Measurements from ENCODE around the gene SIPA1L3.

SIPA1L3 gene

GRCh38 chr19:38132781-38133180, 225.8 kb downstream of the SIPA1L3 start:
- no peak overlapping the region for H3K27ac ChIP-seq (ENCODE audit: insufficient read depth in 1 of 2, low read depth in 1 of 2, low read length in 2 of 2, poor library complexity in 1 of 2, severe bottlenecking in 2 of 2)
- no peaks in the 10 kb centered on the region for H3K27me3 ChIP-seq (replicated peaks in 2 of 5; ENCODE audit: control insufficient read depth in 4 of 5, insufficient read depth in 5 of 5, low read length in 4 of 5)
- no peaks in the 10 kb centered on the region for H3K9me3 ChIP-seq (ENCODE audit: control extremely low read depth in 1 of 5, control insufficient read depth in 4 of 5, insufficient read depth in 2 of 5, low read depth in 1 of 5, low read length in 4 of 5)
- H3K4me1 ChIP-seq (ENCODE audit: control extremely low read depth in 1 of 4, control insufficient read depth in 4 of 4, insufficient read depth in 4 of 4, low read length in 3 of 4): no peaks in the 10 kb centered on the region
- no peak for DNase-seq
- H3K36me3 ChIP-seq (ENCODE audit: control insufficient read depth in 4 of 4, insufficient read depth in 4 of 4, low read length in 3 of 4): peaks cover 7 to 32% (median 19%) of the 10 kb centered on the region in 4 experiments
- no peak overlapping the region for H3K4me3 ChIP-seq (ENCODE audit: control insufficient read depth in 1 of 7, extremely low read depth in 1 of 7, insufficient read depth in 4 of 7, low read depth in 2 of 7, low read length in 6 of 7)
- ChIA-PET POLR2A (no interaction called here), CTCF (interaction anchor here (0.7 to 1.0 kb wide), 2 partner anchors 10 to 38 kb away, joined by 3 read pairs; no protein-coding TSS in a partner anchor)
- WGBS (ENCODE audit: insufficient coverage): 95% methylated on average over 6 of the region's 6 CpGs

GRCh38 chr19:38133319-38133718, 226.3 kb downstream of the SIPA1L3 start:
- no peaks in the 10 kb centered on the region for H3K4me1 ChIP-seq (ENCODE audit: control extremely low read depth in 1 of 4, control insufficient read depth in 4 of 4, insufficient read depth in 4 of 4, low read length in 3 of 4)
- H3K27me3 ChIP-seq (replicated peaks in 2 of 5; ENCODE audit: control insufficient read depth in 4 of 5, insufficient read depth in 5 of 5, low read length in 4 of 5): no peaks in the 10 kb centered on the region
- ChIA-PET POLR2A (no interaction called here), CTCF (interaction anchor here (0.7 to 1.0 kb wide), 3 partner anchors 9 to 66 kb away, joined by 3 read pairs; no protein-coding TSS in a partner anchor)
- DNase-seq: no peak
- no peak overlapping the region for H3K4me3 ChIP-seq (ENCODE audit: control insufficient read depth in 1 of 7, extremely low read depth in 1 of 7, insufficient read depth in 4 of 7, low read depth in 2 of 7, low read length in 6 of 7)
- peaks cover 8 to 35% (median 19%) of the 10 kb centered on the region in 4 experiments for H3K36me3 ChIP-seq (ENCODE audit: control insufficient read depth in 4 of 4, insufficient read depth in 4 of 4, low read length in 3 of 4)
- no peak overlapping the region for H3K27ac ChIP-seq (ENCODE audit: insufficient read depth in 1 of 2, low read depth in 1 of 2, low read length in 2 of 2, poor library complexity in 1 of 2, severe bottlenecking in 2 of 2)
- H3K9me3 ChIP-seq (ENCODE audit: control extremely low read depth in 1 of 5, control insufficient read depth in 4 of 5, insufficient read depth in 2 of 5, low read depth in 1 of 5, low read length in 4 of 5): no peaks in the 10 kb centered on the region
- 100% methylated on average over 2 of the region's 3 CpGs for WGBS (ENCODE audit: insufficient coverage)

- Histone ChIP-seq H3K27ac (ENCODE audit: insufficient read depth in 1 of 2, low read depth in 1 of 2, low read length in 2 of 2, poor library complexity in 1 of 2, severe bottlenecking in 2 of 2) (no peak overlapping the region), H3K4me1 (ENCODE audit: control extremely low read depth in 1 of 4, control insufficient read depth in 4 of 4, insufficient read depth in 4 of 4, low read length in 3 of 4) (no peaks in the 10 kb centered on the region), H3K36me3 (ENCODE audit: control insufficient read depth in 4 of 4, insufficient read depth in 4 of 4, low read length in 3 of 4) (peaks cover 9 to 40% (median 20%) of the 10 kb centered on the region in 4 experiments), H3K4me3 (ENCODE audit: control insufficient read depth in 1 of 7, extremely low read depth in 1 of 7, insufficient read depth in 4 of 7, low read depth in 2 of 7, low read length in 6 of 7) (no peak overlapping the region), H3K9me3 (ENCODE audit: control extremely low read depth in 1 of 5, control insufficient read depth in 4 of 5, insufficient read depth in 2 of 5, low read depth in 1 of 5, low read length in 4 of 5) (no peaks in the 10 kb centered on the region), H3K27me3 (replicated peaks in 2 of 5; ENCODE audit: control insufficient read depth in 4 of 5, insufficient read depth in 5 of 5, low read length in 4 of 5) (no peaks in the 10 kb centered on the region)
- ChIA-PET POLR2A (no interaction called here), CTCF (interaction anchor here (0.7 to 2.0 kb wide), 5 partner anchors 9 to 414 kb away, joined by 3 to 4 read pairs (median 4); no protein-coding TSS in a partner anchor)
- peak; percentile 34 to 73 (median 53) for DNase-seq
- 91% methylated on average over 13 of the region's 14 CpGs for WGBS (ENCODE audit: insufficient coverage)
Measured at GRCh38 chr19:38134540-38135149, 227.6 kb downstream of the SIPA1L3 start.

GRCh38 chr19:38135150-38135998, 228.4 kb downstream of the SIPA1L3 start:
- 86% methylated on average over 14 of the region's 21 CpGs for WGBS (ENCODE audit: insufficient coverage)
- H3K36me3 ChIP-seq (ENCODE audit: control insufficient read depth in 4 of 4, insufficient read depth in 4 of 4, low read length in 3 of 4): peaks cover 14 to 43% (median 21%) of the 10 kb centered on the region in 4 experiments
- H3K27me3 ChIP-seq (replicated peaks in 2 of 5; ENCODE audit: control insufficient read depth in 4 of 5, insufficient read depth in 5 of 5, low read length in 4 of 5): no peaks in the 10 kb centered on the region
- H3K4me1 ChIP-seq (ENCODE audit: control extremely low read depth in 1 of 4, control insufficient read depth in 4 of 4, insufficient read depth in 4 of 4, low read length in 3 of 4): no peaks in the 10 kb centered on the region
- ChIA-PET CTCF (interaction anchor here (0.7 to 2.0 kb wide), 4 partner anchors 10 to 90 kb away, joined by 3 to 4 read pairs (median 4); no protein-coding TSS in a partner anchor), POLR2A (interaction anchor here (0.6 kb wide), 1 partner anchor 55 kb away, joined by 4 read pairs; no protein-coding TSS in a partner anchor)
- H3K4me3 ChIP-seq (ENCODE audit: control insufficient read depth in 1 of 7, extremely low read depth in 1 of 7, insufficient read depth in 4 of 7, low read depth in 2 of 7, low read length in 6 of 7): no peak overlapping the region
- H3K9me3 ChIP-seq (ENCODE audit: control extremely low read depth in 1 of 5, control insufficient read depth in 4 of 5, insufficient read depth in 2 of 5, low read depth in 1 of 5, low read length in 4 of 5): no peaks in the 10 kb centered on the region
- no peak for DNase-seq
- H3K27ac ChIP-seq (ENCODE audit: insufficient read depth in 1 of 2, low read depth in 1 of 2, low read length in 2 of 2, poor library complexity in 1 of 2, severe bottlenecking in 2 of 2): no peak overlapping the region

GRCh38 chr19:38139122-38139521, 232.1 kb downstream of the SIPA1L3 start:
- H3K27me3 ChIP-seq (replicated peaks in 2 of 5; ENCODE audit: control insufficient read depth in 4 of 5, insufficient read depth in 5 of 5, low read length in 4 of 5): no peaks in the 10 kb centered on the region
- no peak overlapping the region for H3K4me3 ChIP-seq (ENCODE audit: control insufficient read depth in 1 of 7, extremely low read depth in 1 of 7, insufficient read depth in 4 of 7, low read depth in 2 of 7, low read length in 6 of 7)
- peaks cover 12 to 40% (median 29%) of the 10 kb centered on the region in 4 experiments for H3K36me3 ChIP-seq (ENCODE audit: control insufficient read depth in 4 of 4, insufficient read depth in 4 of 4, low read length in 3 of 4)
- CTCF ChIA-PET: no interaction called here
- DNase-seq: no peak
- no peaks in the 10 kb centered on the region for H3K4me1 ChIP-seq (ENCODE audit: control extremely low read depth in 1 of 4, control insufficient read depth in 4 of 4, insufficient read depth in 4 of 4, low read length in 3 of 4)
- no peaks in the 10 kb centered on the region for H3K9me3 ChIP-seq (ENCODE audit: control extremely low read depth in 1 of 5, control insufficient read depth in 4 of 5, insufficient read depth in 2 of 5, low read depth in 1 of 5, low read length in 4 of 5)
- WGBS (ENCODE audit: insufficient coverage): 86% methylated on average over 5 of the region's 6 CpGs
- no peak overlapping the region for H3K27ac ChIP-seq (ENCODE audit: insufficient read depth in 1 of 2, low read depth in 1 of 2, low read length in 2 of 2, poor library complexity in 1 of 2, severe bottlenecking in 2 of 2)
- POLR2A ChIA-PET: no interaction called here

GRCh38 chr19:38141108-38141507, 234.1 kb downstream of the SIPA1L3 start:
- POLR2A ChIA-PET: interaction anchor here (0.6 kb wide), 1 partner anchor 207 kb away, joined by 3 read pairs; no protein-coding TSS in a partner anchor
- 99% methylated on average over 12 of the region's 13 CpGs for WGBS (ENCODE audit: insufficient coverage)
- peaks cover 13 to 48% (median 31%) of the 10 kb centered on the region in 4 experiments for H3K36me3 ChIP-seq (ENCODE audit: control insufficient read depth in 4 of 4, insufficient read depth in 4 of 4, low read length in 3 of 4)

More at GRCh38 chr19:38141108-38141507, 234.1 kb downstream of the SIPA1L3 start:
- H3K27ac ChIP-seq (ENCODE audit: insufficient read depth in 1 of 2, low read depth in 1 of 2, low read length in 2 of 2, poor library complexity in 1 of 2, severe bottlenecking in 2 of 2): no peak overlapping the region
- H3K4me3 ChIP-seq (ENCODE audit: control insufficient read depth in 1 of 7, extremely low read depth in 1 of 7, insufficient read depth in 4 of 7, low read depth in 2 of 7, low read length in 6 of 7): no peak overlapping the region
- no peaks in the 10 kb centered on the region for H3K4me1 ChIP-seq (ENCODE audit: control extremely low read depth in 1 of 4, control insufficient read depth in 4 of 4, insufficient read depth in 4 of 4, low read length in 3 of 4)
- CTCF ChIA-PET: interaction anchor here (1.0 to 2.1 kb wide), 3 partner anchors 46 to 238 kb away, joined by 3 to 6 read pairs (median 3); no protein-coding TSS in a partner anchor
- H3K9me3 ChIP-seq (ENCODE audit: control extremely low read depth in 1 of 5, control insufficient read depth in 4 of 5, insufficient read depth in 2 of 5, low read depth in 1 of 5, low read length in 4 of 5): no peaks in the 10 kb centered on the region
- no peaks in the 10 kb centered on the region for H3K27me3 ChIP-seq (replicated peaks in 2 of 5; ENCODE audit: control insufficient read depth in 4 of 5, insufficient read depth in 5 of 5, low read length in 4 of 5)
- no peak for DNase-seq

Measured in common myeloid progenitor, CD34-positive (primary cell).